ENCODE results near the gene RFK. TPM values are rescaled to one million over a fixed set of nuclear protein-coding genes. Genes with fewer than 3 reads are reported as not detected.

RFK gene
- total and polyA plus RNA-seq, 2 of the 13 experiments (the other 11 are each of a cell fraction or from before 2014, with no cell fraction given), result 18.2 to 37.2 TPM

DNA sequence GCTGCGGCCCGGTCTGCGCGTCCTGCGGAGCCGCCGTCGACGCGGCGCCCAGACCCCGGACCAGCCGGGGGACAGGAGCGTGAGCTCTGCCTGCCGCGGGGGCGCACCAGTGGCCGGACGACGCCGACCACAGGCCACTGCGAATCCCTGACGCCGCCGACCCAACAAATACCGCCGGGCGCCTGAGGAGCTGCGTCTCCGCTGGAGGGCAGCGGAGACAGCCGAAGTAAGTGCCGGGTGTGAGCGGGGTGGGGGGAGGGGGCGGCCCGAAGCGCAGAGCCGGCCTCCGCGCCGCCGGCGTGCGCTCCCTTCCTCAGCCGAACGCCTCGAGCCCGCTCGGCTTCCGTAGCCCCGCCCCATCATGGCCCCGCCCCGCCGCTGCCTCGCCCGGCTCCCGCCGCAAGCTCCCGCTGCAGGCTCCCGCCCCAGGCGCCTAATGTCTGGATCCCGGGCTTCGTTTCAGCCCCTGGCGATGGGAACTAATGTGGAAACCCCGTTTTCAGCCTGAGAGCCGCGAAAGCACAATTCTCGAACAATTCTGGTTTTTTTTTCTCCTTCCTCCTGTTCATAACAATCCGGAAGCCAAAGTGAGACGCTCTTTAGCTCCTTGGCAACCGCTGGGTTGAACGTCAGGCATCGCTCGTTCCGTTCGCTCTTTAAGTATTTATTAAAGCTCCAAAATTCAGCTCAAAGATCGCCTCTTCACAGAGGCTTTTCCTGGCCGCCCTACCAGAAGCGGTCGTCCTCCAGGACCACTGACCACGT is at the start of gene RFK (continued):
- TF ChIP-seq, protein P1, sequence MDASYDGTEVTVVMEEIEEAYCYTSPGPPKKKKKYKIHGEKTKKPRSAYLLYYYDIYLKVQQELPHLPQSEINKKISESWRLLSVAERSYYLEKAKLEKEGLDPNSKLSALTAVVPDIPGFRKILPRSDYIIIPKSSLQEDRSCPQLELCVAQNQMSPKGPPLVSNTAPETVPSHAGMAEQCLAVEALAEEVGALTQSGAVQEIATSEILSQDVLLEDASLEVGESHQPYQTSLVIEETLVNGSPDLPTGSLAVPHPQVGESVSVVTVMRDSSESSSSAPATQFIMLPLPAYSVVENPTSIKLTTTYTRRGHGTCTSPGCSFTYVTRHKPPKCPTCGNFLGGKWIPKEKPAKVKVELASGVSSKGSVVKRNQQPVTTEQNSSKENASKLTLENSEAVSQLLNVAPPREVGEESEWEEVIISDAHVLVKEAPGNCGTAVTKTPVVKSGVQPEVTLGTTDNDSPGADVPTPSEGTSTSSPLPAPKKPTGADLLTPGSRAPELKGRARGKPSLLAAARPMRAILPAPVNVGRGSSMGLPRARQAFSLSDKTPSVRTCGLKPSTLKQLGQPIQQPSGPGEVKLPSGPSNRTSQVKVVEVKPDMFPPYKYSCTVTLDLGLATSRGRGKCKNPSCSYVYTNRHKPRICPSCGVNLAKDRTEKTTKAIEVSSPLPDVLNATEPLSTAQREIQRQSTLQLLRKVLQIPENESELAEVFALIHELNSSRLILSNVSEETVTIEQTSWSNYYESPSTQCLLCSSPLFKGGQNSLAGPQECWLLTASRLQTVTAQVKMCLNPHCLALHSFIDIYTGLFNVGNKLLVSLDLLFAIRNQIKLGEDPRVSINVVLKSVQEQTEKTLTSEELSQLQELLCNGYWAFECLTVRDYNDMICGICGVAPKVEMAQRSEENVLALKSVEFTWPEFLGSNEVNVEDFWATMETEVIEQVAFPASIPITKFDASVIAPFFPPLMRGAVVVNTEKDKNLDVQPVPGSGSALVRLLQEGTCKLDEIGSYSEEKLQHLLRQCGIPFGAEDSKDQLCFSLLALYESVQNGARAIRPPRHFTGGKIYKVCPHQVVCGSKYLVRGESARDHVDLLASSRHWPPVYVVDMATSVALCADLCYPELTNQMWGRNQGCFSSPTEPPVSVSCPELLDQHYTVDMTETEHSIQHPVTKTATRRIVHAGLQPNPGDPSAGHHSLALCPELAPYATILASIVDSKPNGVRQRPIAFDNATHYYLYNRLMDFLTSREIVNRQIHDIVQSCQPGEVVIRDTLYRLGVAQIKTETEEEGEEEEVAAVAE (CRISPR knock-in tag; IDR thresholded peaks at IDR 0.05; ENCODE audit: borderline replicate concordance), result peak; percentile 9; the same call in 1 of the 2 replicates
- TF ChIP-seq ZNF766 (CRISPR knock-in tag; IDR thresholded peaks at IDR 0.05; ENCODE audit: borderline replicate concordance), result peak; percentile 78; the same call in 1 of the 2 replicates
- TF ChIP-seq, protein P2, sequence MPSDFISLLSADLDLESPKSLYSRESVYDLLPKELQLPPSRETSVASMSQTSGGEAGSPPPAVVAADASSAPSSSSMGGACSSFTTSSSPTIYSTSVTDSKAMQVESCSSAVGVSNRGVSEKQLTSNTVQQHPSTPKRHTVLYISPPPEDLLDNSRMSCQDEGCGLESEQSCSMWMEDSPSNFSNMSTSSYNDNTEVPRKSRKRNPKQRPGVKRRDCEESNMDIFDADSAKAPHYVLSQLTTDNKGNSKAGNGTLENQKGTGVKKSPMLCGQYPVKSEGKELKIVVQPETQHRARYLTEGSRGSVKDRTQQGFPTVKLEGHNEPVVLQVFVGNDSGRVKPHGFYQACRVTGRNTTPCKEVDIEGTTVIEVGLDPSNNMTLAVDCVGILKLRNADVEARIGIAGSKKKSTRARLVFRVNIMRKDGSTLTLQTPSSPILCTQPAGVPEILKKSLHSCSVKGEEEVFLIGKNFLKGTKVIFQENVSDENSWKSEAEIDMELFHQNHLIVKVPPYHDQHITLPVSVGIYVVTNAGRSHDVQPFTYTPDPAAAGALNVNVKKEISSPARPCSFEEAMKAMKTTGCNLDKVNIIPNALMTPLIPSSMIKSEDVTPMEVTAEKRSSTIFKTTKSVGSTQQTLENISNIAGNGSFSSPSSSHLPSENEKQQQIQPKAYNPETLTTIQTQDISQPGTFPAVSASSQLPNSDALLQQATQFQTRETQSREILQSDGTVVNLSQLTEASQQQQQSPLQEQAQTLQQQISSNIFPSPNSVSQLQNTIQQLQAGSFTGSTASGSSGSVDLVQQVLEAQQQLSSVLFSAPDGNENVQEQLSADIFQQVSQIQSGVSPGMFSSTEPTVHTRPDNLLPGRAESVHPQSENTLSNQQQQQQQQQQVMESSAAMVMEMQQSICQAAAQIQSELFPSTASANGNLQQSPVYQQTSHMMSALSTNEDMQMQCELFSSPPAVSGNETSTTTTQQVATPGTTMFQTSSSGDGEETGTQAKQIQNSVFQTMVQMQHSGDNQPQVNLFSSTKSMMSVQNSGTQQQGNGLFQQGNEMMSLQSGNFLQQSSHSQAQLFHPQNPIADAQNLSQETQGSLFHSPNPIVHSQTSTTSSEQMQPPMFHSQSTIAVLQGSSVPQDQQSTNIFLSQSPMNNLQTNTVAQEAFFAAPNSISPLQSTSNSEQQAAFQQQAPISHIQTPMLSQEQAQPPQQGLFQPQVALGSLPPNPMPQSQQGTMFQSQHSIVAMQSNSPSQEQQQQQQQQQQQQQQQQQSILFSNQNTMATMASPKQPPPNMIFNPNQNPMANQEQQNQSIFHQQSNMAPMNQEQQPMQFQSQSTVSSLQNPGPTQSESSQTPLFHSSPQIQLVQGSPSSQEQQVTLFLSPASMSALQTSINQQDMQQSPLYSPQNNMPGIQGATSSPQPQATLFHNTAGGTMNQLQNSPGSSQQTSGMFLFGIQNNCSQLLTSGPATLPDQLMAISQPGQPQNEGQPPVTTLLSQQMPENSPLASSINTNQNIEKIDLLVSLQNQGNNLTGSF (CRISPR knock-in tag; IDR thresholded peaks at IDR 0.05), result peak; percentile 58; the same call in 1 of the 2 replicates
- TF ChIP-seq ETV6 (CRISPR knock-in tag; conservative IDR thresholded peaks at IDR 0.05), result no peak; the same call in 1 of the 2 replicates
- TF ChIP-seq ZNF441 (CRISPR knock-in tag; IDR thresholded peaks at IDR 0.05; ENCODE audit: borderline replicate concordance), result no peak
- TF ChIP-seq SMYD3 (CRISPR knock-in tag; IDR thresholded peaks at IDR 0.05), result peak; percentile 37; the same call in 1 of the 2 replicates
- no peak for TF ChIP-seq EED (CRISPR knock-in tag; IDR thresholded peaks at IDR 0.05)
- TF ChIP-seq GATAD1 (CRISPR knock-in tag; IDR thresholded peaks at IDR 0.05), result peak; percentile 58
- TF ChIP-seq, protein P3, sequence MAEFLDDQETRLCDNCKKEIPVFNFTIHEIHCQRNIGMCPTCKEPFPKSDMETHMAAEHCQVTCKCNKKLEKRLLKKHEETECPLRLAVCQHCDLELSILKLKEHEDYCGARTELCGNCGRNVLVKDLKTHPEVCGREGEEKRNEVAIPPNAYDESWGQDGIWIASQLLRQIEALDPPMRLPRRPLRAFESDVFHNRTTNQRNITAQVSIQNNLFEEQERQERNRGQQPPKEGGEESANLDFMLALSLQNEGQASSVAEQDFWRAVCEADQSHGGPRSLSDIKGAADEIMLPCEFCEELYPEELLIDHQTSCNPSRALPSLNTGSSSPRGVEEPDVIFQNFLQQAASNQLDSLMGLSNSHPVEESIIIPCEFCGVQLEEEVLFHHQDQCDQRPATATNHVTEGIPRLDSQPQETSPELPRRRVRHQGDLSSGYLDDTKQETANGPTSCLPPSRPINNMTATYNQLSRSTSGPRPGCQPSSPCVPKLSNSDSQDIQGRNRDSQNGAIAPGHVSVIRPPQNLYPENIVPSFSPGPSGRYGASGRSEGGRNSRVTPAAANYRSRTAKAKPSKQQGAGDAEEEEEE (CRISPR knock-in tag; IDR thresholded peaks at IDR 0.05; ENCODE audit: borderline replicate concordance), result no peak
- TF ChIP-seq GTF3A (CRISPR knock-in tag; conservative IDR thresholded peaks at IDR 0.05), result peak; percentile 93; the same call in 1 of the 2 replicates
- TF ChIP-seq MTA1 (CRISPR knock-in tag; IDR thresholded peaks at IDR 0.05; ENCODE audit: borderline replicate concordance), result no peak
- TF ChIP-seq, protein P4, sequence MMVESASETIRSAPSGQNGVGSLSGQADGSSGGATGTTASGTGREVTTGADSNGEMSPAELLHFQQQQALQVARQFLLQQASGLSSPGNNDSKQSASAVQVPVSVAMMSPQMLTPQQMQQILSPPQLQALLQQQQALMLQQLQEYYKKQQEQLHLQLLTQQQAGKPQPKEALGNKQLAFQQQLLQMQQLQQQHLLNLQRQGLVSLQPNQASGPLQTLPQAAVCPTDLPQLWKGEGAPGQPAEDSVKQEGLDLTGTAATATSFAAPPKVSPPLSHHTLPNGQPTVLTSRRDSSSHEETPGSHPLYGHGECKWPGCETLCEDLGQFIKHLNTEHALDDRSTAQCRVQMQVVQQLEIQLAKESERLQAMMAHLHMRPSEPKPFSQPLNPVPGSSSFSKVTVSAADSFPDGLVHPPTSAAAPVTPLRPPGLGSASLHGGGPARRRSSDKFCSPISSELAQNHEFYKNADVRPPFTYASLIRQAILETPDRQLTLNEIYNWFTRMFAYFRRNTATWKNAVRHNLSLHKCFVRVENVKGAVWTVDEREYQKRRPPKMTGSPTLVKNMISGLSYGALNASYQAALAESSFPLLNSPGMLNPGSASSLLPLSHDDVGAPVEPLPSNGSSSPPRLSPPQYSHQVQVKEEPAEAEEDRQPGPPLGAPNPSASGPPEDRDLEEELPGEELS (CRISPR knock-in tag; IDR thresholded peaks at IDR 0.05), result no peak
- TF ChIP-seq ZFYVE20 (CRISPR knock-in tag; IDR thresholded peaks at IDR 0.05; ENCODE audit: borderline replicate concordance, low read depth), result peak; percentile 13; the same call in 1 of the 2 replicates
- no peak for TF ChIP-seq ZNF329 (CRISPR knock-in tag; IDR thresholded peaks at IDR 0.05; ENCODE audit: low read depth)

All from HepG2 (cell line).